GM06990 (cell line): Measurements from ENCODE around the gene TUBA4B.

Source experiments
- DNase-seq: peaks from one replicate; pipeline ENCODE4 v3.0.0-alpha.2; 2011; ENCODE audit not compliant: insufficient read length; ENCODE audit errors: extremely low read depth
- H3K27me3 ChIP-seq: replicated peaks from 2 replicates; pipeline ENCODE4 v1.6.0; 2011; ENCODE audit warnings: low read length; ENCODE audit not compliant: control insufficient read depth, insufficient read depth
- H3K36me3 ChIP-seq: 2 replicates; pipeline ENCODE4 v1.5.1; 2011; ENCODE audit warnings: low read length; ENCODE audit not compliant: control insufficient read depth, insufficient read depth
- H3K4me3 ChIP-seq: replicated peaks from 2 replicates; pipeline ENCODE4 v1.5.1; 2011; ENCODE audit warnings: low read depth, mild to moderate bottlenecking, control low read depth, low read length
- TF ChIP-seq, protein P1 (sequence below): IDR thresholded peaks from 2 replicates; pipeline ENCODE4 v1.5.1; 2011; ENCODE audit warnings: low read length, control low read depth, mild to moderate bottlenecking, inconsistent platforms; ENCODE audit not compliant: insufficient read depth, poor library complexity, severe bottlenecking

TUBA4B gene

DNA sequence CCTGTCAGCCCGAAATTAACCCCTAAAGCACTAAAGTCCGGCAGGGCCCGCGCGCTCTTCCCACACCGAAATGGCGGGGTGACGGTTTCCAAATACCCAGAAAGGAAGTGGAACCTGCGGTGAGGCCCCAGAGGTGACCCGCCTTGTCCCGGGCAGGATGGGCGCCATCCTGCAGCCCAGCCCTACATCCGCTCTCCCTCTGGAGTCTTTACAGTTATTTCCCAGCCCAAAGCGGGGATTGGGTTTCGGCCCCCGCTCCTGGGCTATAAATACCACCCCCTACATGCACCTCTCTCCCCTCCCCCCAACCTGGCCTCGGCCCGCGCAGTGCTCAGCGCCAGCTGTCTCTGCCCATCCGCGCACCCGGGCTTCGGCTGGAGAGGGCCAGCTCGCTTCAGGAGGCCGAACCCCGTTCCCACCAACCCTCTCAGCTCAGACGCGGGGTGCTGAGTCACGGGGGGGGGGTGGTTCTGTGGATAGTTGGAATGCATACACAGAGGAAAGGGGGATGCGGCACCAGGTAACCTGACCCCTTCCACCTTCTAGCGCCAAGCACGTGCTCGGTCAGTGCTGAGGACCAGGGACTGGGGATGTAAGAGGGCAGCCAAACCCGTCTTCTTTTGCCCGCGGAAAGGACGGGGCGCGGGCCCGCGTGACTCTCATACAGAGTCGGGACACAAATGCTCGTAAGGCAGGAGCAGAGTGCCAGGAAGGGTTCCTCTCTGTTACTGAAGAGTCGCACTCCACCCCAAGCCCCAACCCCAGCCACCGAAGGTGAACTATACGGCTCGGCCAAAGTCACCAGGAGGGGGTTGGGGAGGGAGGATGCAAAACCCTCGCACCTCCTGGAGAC, at the start of gene TUBA4B:
TUBA4B (plus strand) TSS at position 344 of the 853 bp plus-strand sequence; CDS start at position 509, 165 bp downstream.
- TF ChIP-seq, protein P1, sequence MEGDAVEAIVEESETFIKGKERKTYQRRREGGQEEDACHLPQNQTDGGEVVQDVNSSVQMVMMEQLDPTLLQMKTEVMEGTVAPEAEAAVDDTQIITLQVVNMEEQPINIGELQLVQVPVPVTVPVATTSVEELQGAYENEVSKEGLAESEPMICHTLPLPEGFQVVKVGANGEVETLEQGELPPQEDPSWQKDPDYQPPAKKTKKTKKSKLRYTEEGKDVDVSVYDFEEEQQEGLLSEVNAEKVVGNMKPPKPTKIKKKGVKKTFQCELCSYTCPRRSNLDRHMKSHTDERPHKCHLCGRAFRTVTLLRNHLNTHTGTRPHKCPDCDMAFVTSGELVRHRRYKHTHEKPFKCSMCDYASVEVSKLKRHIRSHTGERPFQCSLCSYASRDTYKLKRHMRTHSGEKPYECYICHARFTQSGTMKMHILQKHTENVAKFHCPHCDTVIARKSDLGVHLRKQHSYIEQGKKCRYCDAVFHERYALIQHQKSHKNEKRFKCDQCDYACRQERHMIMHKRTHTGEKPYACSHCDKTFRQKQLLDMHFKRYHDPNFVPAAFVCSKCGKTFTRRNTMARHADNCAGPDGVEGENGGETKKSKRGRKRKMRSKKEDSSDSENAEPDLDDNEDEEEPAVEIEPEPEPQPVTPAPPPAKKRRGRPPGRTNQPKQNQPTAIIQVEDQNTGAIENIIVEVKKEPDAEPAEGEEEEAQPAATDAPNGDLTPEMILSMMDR, result no peak
- no peaks in the 10 kb centered on the region for H3K27me3 ChIP-seq
- DNase-seq, result peak; percentile 69
- peaks cover 14% of the 10 kb centered on the region for H3K36me3 ChIP-seq
- H3K4me3 ChIP-seq, result peak within 1 kb of the TSS; percentile 92

DNA sequence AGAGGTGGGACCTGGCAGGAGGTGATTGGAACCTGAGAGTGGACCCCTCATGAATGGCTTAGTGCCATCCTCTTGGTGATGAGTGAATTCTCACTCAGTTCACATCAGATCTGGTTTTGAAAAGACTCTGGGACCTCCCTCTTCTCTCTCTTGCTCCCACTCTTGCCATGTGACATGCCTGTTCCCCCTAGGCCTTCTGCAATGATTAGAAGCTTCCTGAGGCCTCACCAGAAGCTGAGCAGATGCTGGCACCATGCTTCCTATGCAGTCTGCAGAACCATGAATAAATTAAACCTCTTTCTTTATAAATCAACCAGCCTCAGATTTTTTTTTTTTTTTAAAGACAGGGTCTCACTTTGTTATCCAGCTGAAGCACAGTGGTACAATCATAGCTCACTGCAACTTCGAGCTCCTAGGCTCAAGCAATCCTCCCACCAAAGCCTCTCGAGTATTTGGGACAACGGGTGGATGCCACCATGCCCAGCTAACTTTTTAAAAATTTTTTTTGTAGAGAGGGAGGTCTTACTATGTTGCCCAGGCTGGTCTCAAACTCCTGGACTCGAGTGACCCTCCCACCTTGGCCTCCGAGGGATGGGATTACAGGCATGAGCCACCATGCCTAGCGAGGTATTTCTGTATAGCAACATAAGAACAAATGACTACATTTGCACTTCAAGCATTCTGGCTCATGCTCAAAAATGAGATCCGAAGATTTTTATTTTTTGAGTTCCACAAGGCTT, 48.4 kb upstream of the TUBA4B start:
- H3K4me3 ChIP-seq, result no peak overlapping the region
- peaks cover 9% of the 10 kb centered on the region for H3K36me3 ChIP-seq
- no peak for DNase-seq
- TF ChIP-seq, protein P1, result no peak
- H3K27me3 ChIP-seq, result no peaks in the 10 kb centered on the region

DNA sequence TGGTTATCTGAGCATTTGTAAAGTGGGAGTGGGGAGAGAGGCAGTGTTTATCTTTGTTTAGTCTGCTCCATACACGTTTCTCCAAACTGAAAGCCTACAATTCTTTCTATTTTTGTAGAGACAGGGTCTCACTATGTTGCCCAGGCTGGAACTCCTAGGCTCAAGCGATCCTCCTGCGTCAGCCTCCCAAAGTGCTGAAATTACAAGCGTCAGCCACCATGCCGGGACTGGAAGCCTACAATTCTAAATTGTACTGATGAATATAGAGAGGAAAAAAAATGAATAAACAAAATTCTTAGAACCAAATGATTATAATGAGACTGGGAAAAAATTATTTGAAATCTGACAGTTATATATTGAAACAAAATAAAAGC, 47.9 kb upstream of the TUBA4B start:
- no peak overlapping the region for H3K4me3 ChIP-seq
- H3K36me3 ChIP-seq, result peaks cover 9% of the 10 kb centered on the region
- no peak for DNase-seq
- no peaks in the 10 kb centered on the region for H3K27me3 ChIP-seq
- TF ChIP-seq, protein P1, result no peak

DNA sequence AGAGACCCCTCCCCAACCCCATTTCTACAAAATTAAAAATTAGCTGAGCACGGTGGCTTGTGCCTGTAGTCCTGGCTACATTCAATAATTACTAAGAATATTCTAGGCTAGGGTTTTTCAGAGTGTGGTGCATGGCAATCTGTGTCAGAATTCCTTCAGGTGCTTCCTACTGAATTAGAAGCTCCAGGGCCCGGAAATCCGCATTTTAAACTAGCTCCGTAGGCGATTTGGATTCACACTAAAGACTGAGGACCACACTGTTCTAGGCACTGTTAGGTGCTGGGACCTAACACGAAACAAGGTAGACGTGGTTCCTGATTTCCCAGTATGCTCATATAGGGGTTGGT, 47.1 kb upstream of the TUBA4B start:
- no peaks in the 10 kb centered on the region for H3K27me3 ChIP-seq
- no peak for DNase-seq
- TF ChIP-seq, protein P1, result no peak

DNA sequence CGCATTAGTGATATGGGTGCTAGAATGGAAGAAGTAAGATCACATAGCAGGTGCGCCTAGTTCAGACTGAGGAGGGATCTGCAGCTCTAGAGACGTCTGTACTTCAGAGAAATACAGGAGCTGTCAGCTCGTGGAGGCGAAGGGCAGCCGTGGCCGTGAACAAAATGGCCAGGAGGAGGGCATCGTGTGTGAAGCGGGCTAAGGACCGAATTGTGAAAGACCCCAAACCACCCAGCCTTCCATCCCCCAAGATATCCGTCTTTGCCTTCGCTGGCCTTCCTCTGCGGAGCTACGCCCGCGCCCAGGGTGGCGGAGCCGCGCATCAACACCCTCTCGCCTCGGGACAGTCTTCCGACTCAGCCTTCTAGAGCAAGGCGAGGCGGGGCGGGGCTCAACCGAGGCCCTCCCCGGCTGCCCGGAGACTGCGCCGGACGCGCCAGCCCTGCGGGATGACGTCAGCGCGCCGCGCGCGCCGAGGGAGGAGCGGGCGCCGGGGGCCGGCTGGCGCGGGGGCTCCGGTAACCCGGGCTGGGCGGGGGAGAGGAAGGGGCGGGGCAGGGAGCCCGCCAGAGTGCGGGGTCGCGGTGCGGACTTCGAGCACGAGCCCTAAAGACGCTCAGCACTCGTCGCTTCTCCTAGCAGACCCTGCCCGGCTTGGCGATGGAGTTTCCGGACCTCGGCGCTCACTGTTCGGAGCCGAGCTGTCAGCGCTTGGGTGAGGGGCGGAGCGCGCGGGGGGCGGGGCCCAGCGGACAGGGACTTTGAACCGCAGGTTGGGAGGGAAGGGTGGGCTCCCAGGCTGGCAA, 46.5 kb upstream of the TUBA4B start, which contains the start of gene ZFAND2B:
ZFAND2B (plus strand) TSS at position 455 of the 806 bp plus-strand sequence; CDS start at position 661, 206 bp downstream.
- peaks cover 9% of the 10 kb centered on the region for H3K36me3 ChIP-seq
- DNase-seq, result peak; percentile 96
- TF ChIP-seq, protein P1, result no peak
- no peaks in the 10 kb centered on the region for H3K27me3 ChIP-seq
- peak within 1 kb of the TSS; percentile 76 for H3K4me3 ChIP-seq

More for the DNA sequence above, 47.1 kb upstream of the TUBA4B start:
- peak overlapping the region; percentile 64 for H3K4me3 ChIP-seq
- H3K36me3 ChIP-seq, result peaks cover 9% of the 10 kb centered on the region
